Adrenal gland (tissue), 12 donors: ENCODE measurements around the gene KYNU. TPM values are rescaled to one million over a fixed set of nuclear protein-coding genes. Genes with fewer than 3 reads are reported as not detected.

Experiments
- DNase-seq, 7 donors: peaks; one replicate each; pipeline ENCODE4 v3.0.0-alpha.2; 2019 to 2020
- H3K27ac ChIP-seq, 5 donors: fragments of 200-600 bp; sonication (generic) in 4 of 5; 1 replicate in 3 of 5; 2 replicates in 2 of 5; pipeline versions ENCODE4 v1.5.1 to v1.8.0; 2016 to 2020; ENCODE audit warnings: mild to moderate bottlenecking in 1 of 5
- H3K27me3 ChIP-seq: fragments of 200-600 bp; 2 replicates; pipeline ENCODE4 v1.8.0; 2021
- H3K36me3 ChIP-seq, 2 donors: fragments of 200-600 bp; replicated peaks in 1 of 2; 1 replicate in 1 of 2; 2 replicates in 1 of 2; pipeline versions ENCODE4 v1.5.1 to v1.8.0; 2018 to 2022
- H3K4me1 ChIP-seq, 2 donors: fragments of 200-600 bp; replicated peaks in 1 of 2; 1 replicate in 1 of 2; 2 replicates in 1 of 2; pipeline versions ENCODE4 v1.5.1 to v1.8.0; 2018 to 2021
- H3K4me3 ChIP-seq, 4 donors: fragments of 200-600 bp; sonication (generic) in 3 of 4; one replicate each; pipeline ENCODE4 v1.5.1; 2016 to 2018
- H3K9me3 ChIP-seq, 3 donors: fragments of 200-600 bp; sonication (generic) in 1 of 3; replicated peaks in 1 of 3; 1 replicate in 2 of 3; 2 replicates in 1 of 3; pipeline versions ENCODE4 v1.5.1 to v1.8.0; 2016 to 2021
- CTCF ChIP-seq, 6 experiments: fragments of 450-650 bp in 4 of 6; fragments of 200-600 bp in 2 of 6; sonication (generic) in 1 of 6; IDR thresholded peaks; 1 replicate in 5 of 6; 2 replicates in 1 of 6; pipeline versions ENCODE4 v1.5.1 to v1.8.0; 2016 to 2021; ENCODE audit warnings: antibody characterized with exemption in 6 of 6, mild to moderate bottlenecking in 2 of 6, moderate library complexity in 1 of 6
- POLR2A ChIP-seq, 2 donors: fragments of 450-650 bp; IDR thresholded peaks; one replicate each; pipeline ENCODE4 v1.6.1; 2017; ENCODE audit warnings: antibody characterized with exemption in 2 of 2, mild to moderate bottlenecking in 2 of 2, moderate library complexity in 1 of 2
- WGBS, 4 donors: extraction: QIAGEN DNeasy Blood & Tissue Kit in 2 of 4; methylation state at CpG; one replicate each; pipeline versions ENCODE4 v1.1.5 to v1.1.7; 2013 to 2017; 5-methylcytosine and 5-hydroxymethylcytosine counted together
- intact Hi-C, 2 donors: fragments of 100-400 bp; cut with DNase I; formaldehyde crosslinking; loops; one replicate each; pipeline versions ENCODE4 v1.14.1 to v1.15.0; 2022 to 2023
- polyA plus RNA-seq, 3 donors: library from polyadenylated mRNA; stranded (reverse); fragments of 200-250 nt in 2 of 3; fragments of 350-450 nt in 1 of 3; fragmentation: Illumina TruSeq in 1 of 3; extraction: RNeasy Lipid Tissue Mini Kit (QIAGEN cat#74804) in 1 of 3; gene quantifications; one replicate each; pipeline ENCODE4 v1.2.3, GENCODE V29; 2013 to 2014
- total RNA-seq, 9 donors: library from RNA; depleted of rRNA in 4 of 9; stranded (reverse); fragments of >200 nt in 4 of 9; fragments of 120-200 nt in 1 of 9; fragmentation: NEBNext Ultra II Directional in 1 of 9; extraction: Animal tissue kit (Norgen Biotek cat#: 25700) in 1 of 9; gene quantifications; one replicate each; pipeline versions ENCODE4 v1.1.0 to v1.2.4, GENCODE V29; 2013 to 2023
- donor health status: healthy with polysubstance abuse.
- donor health status: Bipolar disorder and iron deficiency.
- donor health status: DM: yes; HTN: yes; CAD: no.
- donor health status: DM: no; HTN: no; CAD: no.
- donor health status: DM: no; HTN: no; CAD: no.
- donor health status: DM: yes; HTN: yes; CAD: no.

The KYNU gene
- total and polyA plus RNA-seq, 12 donors: 1.9 to 30.2 (median 9.2) TPM

DNA sequence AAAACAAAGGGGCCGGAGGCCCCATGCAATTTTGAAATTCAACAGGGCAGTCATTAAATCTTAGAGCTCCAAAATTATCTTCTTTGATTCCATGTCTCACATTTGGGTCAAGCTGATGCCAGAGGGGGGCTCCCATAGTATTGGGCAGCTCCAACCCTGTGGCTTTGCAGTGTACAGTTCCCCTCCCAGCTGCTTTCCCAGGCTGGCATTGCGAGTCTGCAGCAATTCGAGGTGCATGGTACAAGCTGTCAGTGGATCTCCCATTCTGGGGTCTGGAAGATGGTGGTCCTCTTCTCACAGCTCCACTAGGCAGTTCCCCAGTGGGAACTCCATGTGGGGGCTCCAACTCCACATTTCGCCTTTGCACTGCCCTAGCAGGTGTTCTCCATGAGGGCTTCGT is 179.1 kb downstream of the KYNU start:
- Histone ChIP-seq H3K27ac (no peak overlapping the region), H3K9me3 (no peaks in the 10 kb centered on the region), H3K27me3 (no peaks in the 10 kb centered on the region), H3K36me3 (no peaks in the 10 kb centered on the region), H3K4me3 (no peak overlapping the region), H3K4me1 (no peaks in the 10 kb centered on the region)
- intact Hi-C loops: no loop called here
- 88 to 100% (median 97%) methylated on average over 5 of the region's 5 CpGs for WGBS, 4 donors
- no peak for DNase-seq
- TF ChIP-seq CTCF (IDR thresholded peaks at IDR 0.05): no peak
- TF ChIP-seq POLR2A (IDR thresholded peaks at IDR 0.05): no peak

- no peak for DNase-seq
- intact Hi-C loops: no loop called here
- no peaks in the 10 kb centered on the region for H3K9me3 ChIP-seq
- no peaks in the 10 kb centered on the region for H3K27me3 ChIP-seq
- no peak overlapping the region for H3K4me3 ChIP-seq
- H3K4me1 ChIP-seq: no peaks in the 10 kb centered on the region
- TF ChIP-seq POLR2A (IDR thresholded peaks at IDR 0.05) (no peak), CTCF (IDR thresholded peaks at IDR 0.05) (no peak)
- 69 to 75% (median 72%) methylated on average over 1 of the region's 1 CpG for WGBS, 4 donors
- no peak overlapping the region for H3K27ac ChIP-seq
- no peaks in the 10 kb centered on the region for H3K36me3 ChIP-seq
Measured at GRCh38 chr2:143058851-143059250, 181.4 kb downstream of the KYNU start.

GRCh38 chr2:143063612-143064200 is 186.2 kb downstream of the KYNU start:
- Histone ChIP-seq H3K27ac (no peak overlapping the region), H3K9me3 (no peaks in the 10 kb centered on the region), H3K36me3 (no peaks in the 10 kb centered on the region), H3K4me3 (no peak overlapping the region), H3K4me1 (no peaks in the 10 kb centered on the region), H3K27me3 (no peaks in the 10 kb centered on the region)
- TF ChIP-seq CTCF (IDR thresholded peaks at IDR 0.05) (no peak), POLR2A (IDR thresholded peaks at IDR 0.05) (no peak)
- intact Hi-C loops: no loop called here
- no peak for DNase-seq
- 72 to 87% (median 77%) methylated on average over 1 of the region's 1 CpG for whole genome bisulfite sequencing, 4 donors

DNA sequence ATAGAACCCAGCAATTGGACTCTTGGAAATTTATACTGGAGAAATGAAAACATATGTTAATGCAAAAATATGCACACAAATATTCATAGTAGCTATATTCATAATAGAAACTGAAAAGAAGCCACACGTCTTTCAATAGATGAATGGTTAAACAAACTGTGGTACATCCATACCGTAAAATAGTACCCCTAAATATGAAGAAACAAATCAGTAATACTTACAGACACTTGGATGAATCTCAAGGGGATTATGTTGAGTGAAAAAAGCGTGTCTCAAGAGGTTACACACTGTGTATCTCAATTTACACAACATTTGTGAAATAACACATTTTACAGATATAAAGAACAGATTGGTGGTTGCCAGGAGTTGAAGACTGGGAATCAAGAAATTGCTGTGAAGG is 190.6 kb downstream of the KYNU start:
- H3K36me3 ChIP-seq: no peaks in the 10 kb centered on the region
- H3K27ac ChIP-seq: no peak overlapping the region
- no peak for DNase-seq
- 78 to 82% (median 80%) methylated on average over 3 of the region's 3 CpGs for WGBS, 4 donors
- no peaks in the 10 kb centered on the region for H3K4me1 ChIP-seq
- H3K27me3 ChIP-seq: no peaks in the 10 kb centered on the region
- H3K9me3 ChIP-seq: no peaks in the 10 kb centered on the region
- H3K4me3 ChIP-seq: no peak overlapping the region
- TF ChIP-seq POLR2A (IDR thresholded peaks at IDR 0.05): no peak
- TF ChIP-seq CTCF (IDR thresholded peaks at IDR 0.05): no peak
- intact Hi-C loops: no loop called here
